Measurements from ENCODE around the gene NTSR2.
"Not testable (repeated sequence)": the region's sequence is repeated elsewhere in the genome, so short reads cannot be mapped to it uniquely, and the experiment has no call there.

The NTSR2 gene

GRCh38 chr2:11679486-11680181 lies 9.6 kb upstream of the NTSR2 start:
- no peak for DNase-seq

DNA sequence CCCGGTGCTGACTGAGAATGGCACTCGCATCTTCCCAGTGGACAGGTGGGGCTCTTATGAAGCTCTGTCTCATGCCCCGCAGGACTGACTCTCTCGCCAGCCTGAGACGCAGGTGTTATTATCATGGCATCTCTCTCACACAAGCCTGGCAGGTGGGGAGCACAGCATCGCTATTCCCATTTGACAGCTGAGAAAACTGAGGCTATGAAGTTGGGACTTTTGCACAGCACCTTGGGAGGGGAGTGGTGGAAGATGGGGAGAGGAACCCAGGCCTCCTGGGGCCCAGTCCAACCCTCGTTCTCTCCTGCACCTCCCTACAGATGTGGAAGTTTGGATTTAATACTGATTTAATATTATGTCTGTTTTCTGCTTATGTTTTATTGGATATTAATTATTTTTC lies 9.0 kb upstream of the NTSR2 start:
- DNase-seq: no peak

DNA sequence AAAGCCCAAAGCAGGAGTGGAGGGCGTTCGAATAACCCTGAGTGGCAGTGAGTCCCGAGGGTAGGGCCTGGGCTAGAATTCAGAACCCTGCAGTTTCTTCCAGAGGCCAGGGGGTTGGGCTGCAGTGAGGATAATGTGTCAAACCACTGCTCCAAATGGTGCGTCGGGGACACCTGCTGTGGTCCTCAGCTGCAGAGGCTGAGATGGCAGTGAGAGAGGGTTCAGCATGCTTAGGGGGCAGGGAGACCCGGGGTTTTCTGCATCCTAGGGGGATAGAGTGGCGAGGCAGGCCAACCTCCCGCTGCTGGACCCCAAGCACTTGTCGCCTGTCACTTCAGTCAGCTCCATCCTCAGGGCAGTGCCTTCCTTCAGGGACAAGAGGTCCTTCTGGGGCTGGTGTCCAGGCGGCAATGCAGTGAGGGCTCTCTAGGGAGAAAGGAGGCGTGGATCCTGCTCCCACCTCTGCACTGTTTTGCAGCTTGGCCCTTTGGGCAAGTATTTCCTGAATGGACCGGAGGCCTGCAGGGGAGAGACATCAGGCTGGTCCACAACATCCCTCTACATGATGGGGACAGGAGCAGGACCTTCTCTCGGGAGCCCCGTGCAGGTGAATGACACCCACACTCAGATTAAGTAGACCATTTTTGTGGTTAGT lies 8.4 kb upstream of the NTSR2 start:
- no peak for DNase-seq

DNA sequence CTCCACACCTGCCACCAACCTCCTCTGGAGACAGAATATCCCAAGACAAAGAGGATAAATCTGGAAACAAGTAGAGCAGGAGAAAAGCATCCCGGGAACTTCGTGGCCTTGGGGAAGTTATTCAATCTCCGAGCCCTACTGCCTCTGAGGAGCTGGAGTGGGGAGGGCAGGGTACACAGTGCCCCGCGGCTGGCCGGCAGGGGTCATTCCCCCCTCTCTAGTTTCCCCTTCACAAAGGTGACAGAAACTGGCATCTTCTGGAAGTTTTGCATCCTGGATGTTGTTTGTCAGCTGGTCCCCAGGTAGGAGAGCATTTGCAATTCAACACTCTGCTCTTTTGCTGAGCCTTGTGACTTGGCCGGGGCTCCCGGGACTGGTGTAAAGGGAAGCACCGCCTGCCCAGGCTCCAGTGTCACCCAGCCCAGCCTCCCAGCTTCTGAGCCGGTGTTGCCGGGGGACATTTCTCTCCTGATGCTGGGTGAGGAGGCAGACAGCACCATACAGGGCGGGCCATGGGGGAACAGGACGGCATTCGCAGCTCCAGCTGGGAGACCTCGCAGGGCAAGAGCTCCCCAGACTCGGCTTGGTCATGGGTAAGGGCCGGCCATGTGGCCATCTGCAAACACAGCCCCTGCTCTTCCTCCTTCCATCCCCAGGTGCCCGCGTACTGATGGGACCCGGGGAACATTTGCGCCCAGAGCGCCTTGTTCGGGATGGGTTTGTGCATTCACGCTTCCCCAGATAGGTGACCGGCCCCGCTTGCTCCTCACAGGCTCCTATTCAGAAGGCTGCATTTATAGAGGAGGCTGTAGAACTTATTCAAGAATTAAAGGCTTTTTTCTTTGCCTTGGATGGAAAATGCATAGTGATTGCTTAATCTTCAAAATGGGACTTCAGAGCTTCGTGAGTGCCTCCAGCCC lies 7.4 kb upstream of the NTSR2 start:
- DNase-seq: no peak

DNA sequence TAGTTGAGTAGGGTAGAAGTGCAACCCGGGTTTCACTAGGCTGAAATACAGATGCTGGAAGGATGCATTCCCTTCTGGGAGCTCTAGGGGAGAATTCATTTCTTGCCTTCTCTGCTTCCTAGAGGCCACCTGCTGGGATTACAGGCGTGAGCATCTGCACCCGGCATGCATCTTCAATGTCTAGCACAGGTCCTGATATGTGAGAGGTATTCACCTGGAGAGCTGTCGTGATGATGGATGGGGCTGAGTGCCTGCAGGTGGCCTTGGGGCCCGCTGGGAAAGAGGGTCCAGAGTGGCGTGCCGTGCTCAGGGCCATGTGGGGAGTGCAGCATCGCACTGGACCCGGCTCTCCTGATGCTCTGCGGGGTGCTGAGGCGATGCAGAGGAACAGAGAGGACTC lies 6.6 kb upstream of the NTSR2 start:
- no peak for DNase-seq

DNA sequence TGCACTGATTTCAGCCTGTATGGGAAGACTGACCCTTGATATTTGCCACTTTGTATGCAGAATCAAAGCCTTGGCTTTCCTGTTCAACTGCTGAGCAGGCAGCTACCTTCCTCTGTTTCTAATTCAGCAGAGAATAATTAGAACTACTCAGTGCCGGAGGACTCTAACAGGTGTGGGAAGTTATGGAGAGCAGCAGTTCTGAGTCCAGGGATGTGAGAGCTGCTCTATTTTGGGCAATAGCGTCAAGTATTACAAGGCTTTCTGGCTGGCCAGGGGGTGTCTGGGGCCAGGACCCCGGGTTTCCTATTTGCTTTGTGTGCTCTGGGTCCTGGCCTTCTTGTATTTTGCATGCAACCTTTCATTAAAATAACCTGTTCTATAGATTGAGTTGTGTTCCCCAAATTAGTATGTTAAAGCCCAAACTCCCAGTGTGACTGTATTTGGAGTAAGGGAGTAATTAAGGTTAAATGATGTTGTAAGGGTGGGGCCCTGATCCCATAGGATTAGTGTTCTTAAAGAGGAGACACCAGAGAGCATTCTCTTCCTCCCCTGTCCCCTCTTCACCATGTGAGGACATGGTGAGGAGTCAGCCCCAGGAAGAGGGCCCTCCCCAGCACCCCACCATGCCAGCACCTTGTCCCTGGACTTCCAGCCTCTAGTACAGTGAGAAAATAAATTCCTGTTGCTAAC lies 5.6 kb upstream of the NTSR2 start:
- DNase-seq: no peak

DNA sequence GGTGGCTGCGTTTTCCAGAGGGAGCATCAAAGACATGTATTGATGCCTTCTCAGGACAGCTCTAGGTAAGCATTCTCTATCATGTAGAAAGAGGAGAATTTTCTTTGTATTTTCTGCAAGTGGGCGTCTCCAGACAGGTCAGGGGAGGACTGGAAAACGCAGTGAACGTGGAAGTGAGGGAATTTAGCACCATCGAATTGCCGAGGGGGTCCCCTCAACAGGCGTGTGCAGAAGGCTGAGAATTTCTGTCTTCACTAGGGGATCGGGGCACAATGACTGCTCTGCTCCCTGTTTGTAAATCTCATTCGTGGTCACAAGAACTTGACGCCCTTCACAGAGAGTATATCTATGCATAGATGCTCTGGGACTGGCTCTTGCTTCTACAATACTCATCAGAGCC lies 5.0 kb upstream of the NTSR2 start:
- DNase-seq: no peak

DNA sequence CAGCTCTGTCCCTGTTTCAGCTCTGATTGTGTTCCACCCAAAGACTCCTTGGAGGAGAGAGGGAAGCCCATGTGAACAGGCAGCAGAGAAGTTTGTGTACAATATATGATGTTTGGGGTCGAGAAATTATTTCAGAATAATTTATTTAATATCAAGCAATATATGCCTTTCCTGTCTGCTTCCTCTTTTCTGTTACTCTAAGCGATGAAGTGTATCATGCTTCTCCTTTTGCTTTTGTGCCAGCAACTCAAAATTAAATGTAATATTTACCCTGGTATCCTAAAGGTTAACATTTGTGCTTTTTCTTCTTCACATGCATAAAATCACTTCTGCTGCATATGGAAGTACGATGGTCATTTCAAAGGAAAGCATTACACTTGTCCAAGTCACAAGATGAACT lies 2.4 kb upstream of the NTSR2 start:
- DNase-seq: no peak

DNA sequence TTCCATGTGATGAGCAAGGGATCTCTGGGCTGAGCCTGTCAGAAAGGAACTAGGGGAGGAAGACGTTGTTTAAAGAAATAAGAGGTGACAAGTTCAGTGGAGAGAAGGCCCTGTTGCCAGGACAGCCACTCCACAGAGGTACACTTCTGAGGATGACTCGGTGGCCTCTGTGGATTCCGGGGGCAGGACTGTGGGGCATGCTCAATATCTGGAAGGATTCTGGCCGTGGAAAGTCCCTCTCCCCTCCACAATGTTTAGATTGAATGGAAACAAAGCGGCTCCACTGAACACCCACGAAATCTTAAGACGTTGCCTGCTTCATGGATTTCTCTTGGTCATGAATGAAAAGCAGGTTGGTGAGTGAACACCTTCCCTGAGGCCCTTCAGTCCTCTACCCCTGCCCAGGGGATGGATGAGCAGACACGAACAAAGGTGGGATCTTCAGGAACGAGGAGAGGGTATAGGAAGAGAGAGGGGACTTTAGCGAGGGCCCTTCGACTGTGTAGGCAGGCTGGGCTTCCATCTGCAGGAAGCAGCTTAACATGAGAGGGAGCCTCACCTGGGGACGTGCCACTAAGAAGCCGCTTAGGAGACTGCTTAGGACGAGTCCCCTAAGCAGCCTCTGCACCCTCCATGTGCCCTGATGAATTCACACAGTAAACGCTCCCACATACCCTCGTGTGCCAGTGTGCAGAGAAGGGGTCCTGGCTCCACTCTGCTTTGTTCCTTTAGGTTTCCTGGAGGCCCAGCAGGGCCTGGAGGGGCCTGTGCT lies 1.9 kb downstream of the NTSR2 start:
- no peak for DNase-seq

- no peak for DNase-seq
Observed at GRCh38 chr2:11667194-11667593, 2.8 kb downstream of the NTSR2 start.

DNA sequence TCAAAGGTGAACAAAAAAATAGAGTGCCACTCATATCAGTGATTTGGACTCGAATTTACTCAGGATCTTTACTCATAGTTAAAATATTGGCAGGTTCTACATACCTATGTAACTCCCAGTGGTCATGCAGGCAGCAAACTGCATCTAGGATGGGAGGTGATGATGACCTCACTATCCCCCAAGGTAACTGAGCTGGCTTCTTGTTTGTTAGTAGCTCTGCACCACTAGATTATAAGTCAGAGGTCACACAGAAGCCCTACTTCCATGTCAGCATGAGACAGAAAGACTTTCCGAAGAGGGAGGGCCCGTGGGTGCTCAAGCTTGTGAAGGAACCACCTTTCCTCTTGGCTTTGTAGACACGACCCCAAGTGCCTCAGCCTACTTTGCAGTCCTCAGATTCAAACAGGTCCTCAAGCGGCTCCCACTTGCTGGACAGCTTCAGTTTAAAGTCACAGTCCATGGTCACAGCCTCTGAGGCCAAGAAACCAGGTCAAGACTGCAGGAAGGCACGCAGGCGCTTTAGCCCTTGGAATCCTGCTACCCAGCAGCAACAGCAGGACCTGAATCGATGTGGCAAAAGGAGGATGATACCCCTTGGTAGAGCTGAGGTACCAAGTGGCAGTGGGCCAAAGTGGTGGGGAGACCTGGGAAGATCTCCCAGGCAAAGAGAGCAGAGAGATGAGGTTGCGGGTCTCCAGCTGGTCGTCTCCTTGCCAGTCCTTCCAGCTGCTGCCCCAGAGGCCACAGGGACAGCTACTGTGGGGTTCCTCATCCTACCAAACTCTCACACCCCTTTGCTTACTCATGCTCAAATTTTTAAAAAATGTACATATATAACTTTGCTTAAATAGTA lies 4.3 kb downstream of the NTSR2 start:
- no peak for DNase-seq

DNA sequence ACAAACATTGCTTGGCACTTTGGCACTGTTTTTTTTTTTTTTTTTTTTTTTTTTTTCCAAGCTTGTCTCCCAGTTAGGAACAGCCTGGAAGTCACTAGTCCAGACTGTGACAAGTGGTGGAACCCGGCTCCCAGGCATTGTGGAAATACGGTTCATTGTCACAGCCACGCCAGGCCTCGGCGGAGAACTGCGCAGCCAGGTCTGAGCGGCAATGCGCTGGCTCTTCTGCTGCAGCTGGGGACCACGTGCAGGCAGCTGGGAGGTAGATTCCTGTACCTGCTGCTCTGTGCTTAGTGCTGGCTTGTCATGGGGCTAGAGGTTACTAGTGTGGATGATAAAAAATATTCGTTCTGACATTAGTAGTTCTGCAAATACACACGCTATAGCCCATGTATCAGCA lies 5.0 kb downstream of the NTSR2 start:
- no peak for DNase-seq

DNA sequence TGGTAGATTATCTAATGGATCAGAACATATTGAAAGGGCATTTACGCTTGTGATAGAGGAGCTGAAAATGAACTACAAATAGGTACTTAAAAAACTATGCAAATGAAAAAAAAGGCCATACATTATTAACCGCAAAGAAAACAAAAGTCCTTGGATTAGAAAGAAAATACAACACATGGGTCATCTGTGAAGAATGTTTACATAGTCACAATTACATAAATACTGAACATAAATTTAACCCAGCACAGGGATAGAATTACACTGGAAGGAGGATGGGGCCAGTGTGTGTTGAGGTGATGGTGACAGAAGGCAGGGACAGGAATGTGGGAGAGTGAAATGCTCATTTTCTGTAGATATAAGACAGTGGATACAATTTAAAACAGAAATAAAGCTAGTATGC lies 6.6 kb downstream of the NTSR2 start:
- DNase-seq: no peak

DNA sequence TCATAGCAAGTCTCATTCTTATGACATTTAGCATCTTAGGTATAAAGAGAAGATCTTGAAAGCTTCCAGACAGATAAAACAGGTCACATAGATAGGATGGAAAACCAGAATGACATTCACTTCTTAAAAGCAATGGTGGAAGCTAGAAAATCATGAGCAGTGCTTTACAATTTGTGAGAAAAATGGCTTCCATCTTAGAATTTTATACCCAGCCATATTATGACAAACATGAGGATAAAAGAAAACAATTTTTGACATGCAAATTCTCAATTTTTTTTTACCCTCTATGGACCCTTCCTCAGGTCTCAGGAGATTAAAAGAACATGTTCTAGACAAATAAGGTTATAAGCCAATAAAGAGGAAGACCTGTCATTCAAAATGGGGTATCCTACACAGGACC lies 7.1 kb downstream of the NTSR2 start:
- no peak for DNase-seq

DNA sequence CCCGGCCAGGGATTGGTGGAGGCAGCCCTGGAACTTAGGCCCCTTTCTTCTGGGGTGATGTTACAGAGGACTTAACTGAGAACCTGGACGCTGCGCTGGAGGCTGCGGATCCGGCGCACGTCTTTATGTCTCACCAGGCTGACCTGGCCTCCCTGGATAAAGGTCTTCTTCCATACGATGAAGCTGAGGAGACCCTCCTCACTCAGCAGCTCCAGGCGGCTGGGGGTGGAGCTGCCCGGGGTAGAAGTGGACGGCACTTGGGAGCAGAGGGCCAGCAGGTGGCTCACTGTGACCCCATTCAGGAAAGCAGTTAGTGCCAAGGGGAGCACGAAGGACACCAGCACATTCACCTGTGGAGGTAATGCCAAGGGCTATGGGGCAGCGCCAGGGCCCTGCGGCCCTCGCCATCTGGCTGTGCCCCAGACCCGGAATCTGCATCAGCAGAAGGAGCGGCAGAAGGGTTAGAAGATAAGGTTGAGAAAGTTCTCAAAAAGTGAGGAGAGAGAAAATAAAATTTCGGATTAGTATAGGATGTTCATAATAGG lies 8.0 kb downstream of the NTSR2 start:
- DNase-seq: no peak

GRCh38 chr2:11660396-11660795 lies 9.6 kb downstream of the NTSR2 start:
- DNase-seq: not testable (repeated sequence)

GRCh38 chr2:11659851-11660250 lies 10.1 kb downstream of the NTSR2 start:
- no peak for DNase-seq

DNA sequence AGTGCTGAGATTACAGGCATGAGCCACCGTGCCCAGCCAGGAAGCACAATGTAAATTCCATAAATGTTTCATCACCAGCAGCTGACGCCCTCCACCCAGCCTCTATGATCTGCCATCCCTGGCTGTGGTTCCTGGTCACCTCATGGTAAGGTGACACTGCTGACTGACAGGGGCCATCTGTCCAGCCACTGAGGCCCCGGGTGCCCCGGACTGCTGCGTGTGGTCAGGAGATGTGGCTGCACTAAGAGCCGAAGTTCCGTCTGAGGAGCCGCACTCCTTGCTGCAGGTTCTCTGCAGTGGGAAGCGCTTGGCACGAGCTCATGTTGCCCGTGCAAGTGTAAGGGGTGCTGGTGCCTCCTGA lies 10.9 kb downstream of the NTSR2 start:
- no peak for DNase-seq

DNA sequence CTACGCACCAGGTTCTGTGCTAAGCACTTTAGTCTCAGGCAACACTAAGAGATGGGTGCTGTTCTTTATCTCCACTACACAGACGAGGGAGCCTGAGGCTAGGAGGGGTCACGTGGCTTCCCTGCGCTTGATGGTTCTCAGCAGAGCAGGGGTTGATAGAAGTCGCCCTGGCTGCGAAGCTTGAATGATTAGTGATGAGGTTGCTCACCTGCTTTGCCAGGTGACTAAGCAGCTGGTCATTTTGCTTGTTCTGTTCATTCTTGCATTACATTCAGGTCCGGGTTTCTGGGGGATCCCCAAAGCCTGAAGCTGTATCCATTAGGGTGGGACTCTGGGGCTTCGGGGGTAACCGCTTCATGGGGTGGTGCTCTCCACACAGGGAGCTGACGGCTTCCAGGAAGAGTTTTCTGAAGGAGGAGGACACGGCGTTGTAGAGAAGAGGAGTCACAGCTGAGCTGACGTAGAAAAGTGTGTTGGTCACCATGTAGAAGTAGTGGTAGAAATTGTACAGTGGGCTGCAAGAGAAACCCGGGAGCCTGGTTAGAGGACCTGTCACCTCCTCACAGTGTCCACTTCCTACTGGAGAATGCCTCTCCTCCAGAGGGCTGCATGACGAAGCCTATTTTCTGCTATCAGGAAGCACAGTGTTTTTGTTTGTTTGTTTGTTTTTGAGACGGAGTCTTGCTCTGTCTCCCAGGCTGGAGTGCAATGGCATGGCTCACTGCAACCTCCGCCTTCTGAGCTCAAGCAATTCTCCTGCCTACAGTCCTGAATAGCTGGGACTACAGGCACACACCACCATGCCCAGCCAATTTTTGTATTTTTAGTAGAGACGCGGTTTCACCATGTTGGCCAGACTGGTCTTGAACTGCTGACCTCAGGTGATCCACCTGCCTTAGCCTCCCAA lies 11.5 kb downstream of the NTSR2 start:
- no peak for DNase-seq

DNA sequence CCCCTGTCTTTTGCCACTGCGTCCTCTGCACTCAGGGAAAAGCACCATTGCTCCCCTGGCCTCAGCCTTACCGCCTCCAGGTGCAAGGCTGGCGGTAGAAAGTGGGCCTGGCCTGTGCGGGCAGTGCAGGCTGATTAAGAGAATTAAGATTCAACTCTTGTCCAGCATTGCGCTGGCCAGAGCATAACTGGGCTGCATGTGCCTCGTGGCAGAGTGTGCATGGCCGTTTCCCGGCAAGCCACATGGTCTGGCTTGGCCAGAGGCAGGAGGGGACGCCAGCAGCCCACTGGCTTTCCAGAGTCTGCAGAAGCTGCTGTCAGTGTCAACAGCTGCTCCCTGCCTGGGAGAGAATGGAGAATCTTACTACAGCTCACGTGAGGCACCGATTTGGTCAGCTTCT lies 12.3 kb downstream of the NTSR2 start:
- DNase-seq: no peak
